HEK293 (cell line): ENCODE results near the gene CDH18.

ENCODE experiments used
- CTCF ChIA-PET: fragments of 350-600 bp; formaldehyde crosslinking; extraction: SDS; loops from one replicate; lab custom pipeline; 2021; ENCODE audit warnings: antibody characterized with exemption; lab: Yijun Ruan, JAX
- POLR2A ChIA-PET: fragments of 300-600 bp; formaldehyde crosslinking; extraction: SDS; loops from one replicate; lab custom pipeline; 2020; ENCODE audit warnings: antibody characterized with exemption, inconsistent platforms; lab: Yijun Ruan, JAX
- H3K27ac ChIP-seq: fragments of 200-500 bp; sonication (Bioruptor generic); 2 replicates; pipeline ENCODE4 v1.5.1; 2014; ENCODE audit warnings: low read depth, low read length, control low read depth, inconsistent platforms; ENCODE audit errors: extremely low read depth
- H3K36me3 ChIP-seq, 2 experiments: fragments of 200-500 bp in 1 of 2; sonication (Bioruptor generic) in 1 of 2; 1 replicate in 1 of 2; 2 replicates in 1 of 2; pipeline ENCODE4 v1.5.1; 2014 to 2017; ENCODE audit warnings: inconsistent platforms in 2 of 2, low read length in 2 of 2; ENCODE audit not compliant: control insufficient read depth in 2 of 2, insufficient read depth in 1 of 2
- H3K4me1 ChIP-seq: fragments of 200-500 bp; sonication (Bioruptor generic); 2 replicates; pipeline ENCODE4 v1.5.1; 2014; ENCODE audit warnings: mild to moderate bottlenecking, low read length, inconsistent platforms; ENCODE audit not compliant: control insufficient read depth, insufficient read depth
- H3K4me3 ChIP-seq: 2 replicates; pipeline ENCODE4 v1.5.1; 2011; ENCODE audit warnings: low read depth, mild to moderate bottlenecking, control low read depth, low read length, moderate library complexity
- H3K9me3 ChIP-seq: fragments of 200-500 bp; sonication (Bioruptor generic); 2 replicates; pipeline ENCODE4 v1.5.1; 2014; ENCODE audit warnings: low read depth, low read length, inconsistent platforms; ENCODE audit not compliant: control insufficient read depth, insufficient read depth
- ATF2 ChIP-seq: fragments of 450-650 bp; formaldehyde crosslinking; IDR thresholded peaks from 2 replicates; pipeline ENCODE4 v1.5.1; 2016; ENCODE audit warnings: missing biosample characterization, missing genetic modification characterization, low read depth
- CTCF ChIP-seq: fragments of 450-650 bp; formaldehyde crosslinking; IDR thresholded peaks from 2 replicates; pipeline ENCODE4 v1.5.1; 2016; ENCODE audit warnings: missing biosample characterization, missing genetic modification characterization
- REST ChIP-seq: fragments of 450-650 bp; formaldehyde crosslinking; IDR thresholded peaks from 2 replicates; pipeline ENCODE4 v1.5.1; 2016; ENCODE audit warnings: missing biosample characterization, missing genetic modification characterization
- YY2 ChIP-seq: fragments of 450-650 bp; formaldehyde crosslinking; IDR thresholded peaks from 2 replicates; pipeline ENCODE4 v1.5.1; 2016; ENCODE audit warnings: missing biosample characterization, missing genetic modification characterization
- ZBTB6 ChIP-seq: fragments of 450-650 bp; formaldehyde crosslinking; IDR thresholded peaks from 2 replicates; pipeline ENCODE4 v1.5.1; 2017; ENCODE audit warnings: missing biosample characterization, missing genetic modification characterization
- ZNF140 ChIP-seq: fragments of 450-650 bp; formaldehyde crosslinking; IDR thresholded peaks from 2 replicates; pipeline ENCODE4 v1.5.1; 2016; ENCODE audit warnings: missing biosample characterization, missing genetic modification characterization
- ZNF398 ChIP-seq: fragments of 450-650 bp; formaldehyde crosslinking; IDR thresholded peaks from 2 replicates; pipeline ENCODE4 v1.5.1; 2017; ENCODE audit warnings: missing biosample characterization, missing genetic modification characterization
- ZNF416 ChIP-seq: fragments of 450-650 bp; formaldehyde crosslinking; IDR thresholded peaks from 2 replicates; pipeline ENCODE4 v1.5.1; 2016; ENCODE audit warnings: missing biosample characterization, missing genetic modification characterization
- ZNF518A ChIP-seq: fragments of 450-650 bp; formaldehyde crosslinking; conservative IDR thresholded peaks from 2 replicates; pipeline ENCODE4 v1.5.1; 2016; ENCODE audit warnings: low read depth, missing biosample characterization, missing genetic modification characterization
- ZNF585B ChIP-seq: fragments of 450-650 bp; formaldehyde crosslinking; IDR thresholded peaks from 2 replicates; pipeline ENCODE4 v1.5.1; 2016; ENCODE audit warnings: missing biosample characterization, missing genetic modification characterization
- ZNF623 ChIP-seq: fragments of 450-650 bp; formaldehyde crosslinking; IDR thresholded peaks from 2 replicates; pipeline ENCODE4 v1.5.1; 2016; ENCODE audit warnings: missing biosample characterization, missing genetic modification characterization
- ZNF660 ChIP-seq: fragments of 450-650 bp; IDR thresholded peaks from 2 replicates; pipeline ENCODE4 v1.5.1; 2018; ENCODE audit warnings: missing biosample characterization, mild to moderate bottlenecking, missing genetic modification characterization
- ZNF670 ChIP-seq: fragments of 450-650 bp; formaldehyde crosslinking; IDR thresholded peaks from 2 replicates; pipeline ENCODE4 v1.5.1; 2016; ENCODE audit warnings: missing biosample characterization, missing genetic modification characterization, low read depth
- ZNF777 ChIP-seq: fragments of 450-650 bp; formaldehyde crosslinking; IDR thresholded peaks from 2 replicates; pipeline ENCODE4 v1.5.1; 2017; ENCODE audit warnings: missing biosample characterization, missing genetic modification characterization, borderline replicate concordance
- ZNF785 ChIP-seq: fragments of 450-650 bp; formaldehyde crosslinking; IDR thresholded peaks from 2 replicates; pipeline ENCODE4 v1.5.1; 2016; ENCODE audit warnings: missing biosample characterization, missing genetic modification characterization
- TF ChIP-seq, protein P1 (sequence below): fragments of 450-650 bp; formaldehyde crosslinking; IDR thresholded peaks from 2 replicates; pipeline ENCODE4 v1.5.1; 2016; ENCODE audit warnings: missing biosample characterization, missing genetic modification characterization
- TF ChIP-seq, protein P2 (sequence below): fragments of 450-650 bp; formaldehyde crosslinking; IDR thresholded peaks from 2 replicates; pipeline ENCODE4 v1.5.1; 2016; ENCODE audit warnings: missing biosample characterization, missing genetic modification characterization

Gene CDH18

GRCh38 chr5:19927170-19927569, 60.8 kb downstream of the CDH18 start:
- Histone ChIP-seq H3K4me3 (no peak overlapping the region), H3K9me3 (no peaks in the 10 kb centered on the region), H3K4me1 (no peaks in the 10 kb centered on the region), H3K36me3 (no peaks in the 10 kb centered on the region), H3K27ac (no peak overlapping the region)
- ChIA-PET POLR2A (no interaction called here), CTCF (no interaction called here)
- no peak for TF ChIP-seq ZNF518A (tag by site-specific recombination)
- TF ChIP-seq, protein P1, sequence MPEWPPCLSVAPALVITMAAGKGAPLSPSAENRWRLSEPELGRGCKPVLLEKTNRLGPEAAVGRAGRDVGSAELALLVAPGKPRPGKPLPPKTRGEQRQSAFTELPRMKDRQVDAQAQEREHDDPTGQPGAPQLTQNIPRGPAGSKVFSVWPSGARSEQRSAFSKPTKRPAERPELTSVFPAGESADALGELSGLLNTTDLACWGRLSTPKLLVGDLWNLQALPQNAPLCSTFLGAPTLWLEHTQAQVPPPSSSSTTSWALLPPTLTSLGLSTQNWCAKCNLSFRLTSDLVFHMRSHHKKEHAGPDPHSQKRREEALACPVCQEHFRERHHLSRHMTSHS (tag by site-specific recombination): no peak
- TF ChIP-seq ZNF140 (tag by site-specific recombination): no peak
- TF ChIP-seq ZNF777 (tag by site-specific recombination): no peak
- no peak for TF ChIP-seq ZNF416 (tag by site-specific recombination)
- TF ChIP-seq ATF2 (tag by site-specific recombination): peak; percentile 51; the same call in 1 of the 2 replicates
- TF ChIP-seq ZBTB6: no peak
- no peak for TF ChIP-seq ZNF585B (tag by site-specific recombination)

- ChIA-PET CTCF (no interaction called here), POLR2A (no interaction called here)
- Histone ChIP-seq H3K9me3 (no peaks in the 10 kb centered on the region), H3K27ac (no peak overlapping the region), H3K4me3 (no peak overlapping the region), H3K4me1 (no peaks in the 10 kb centered on the region), H3K36me3 (no peaks in the 10 kb centered on the region)
- TF ChIP-seq YY2 (no peak), ZNF623 (tag by site-specific recombination) (no peak), ZNF660 (no peak), ZNF398 (tag by site-specific recombination) (no peak), CTCF (tag by site-specific recombination) (no peak), ZNF785 (no peak), ZNF670 (tag by site-specific recombination) (no peak), REST (tag by site-specific recombination) (no peak)
- TF ChIP-seq, protein P2, sequence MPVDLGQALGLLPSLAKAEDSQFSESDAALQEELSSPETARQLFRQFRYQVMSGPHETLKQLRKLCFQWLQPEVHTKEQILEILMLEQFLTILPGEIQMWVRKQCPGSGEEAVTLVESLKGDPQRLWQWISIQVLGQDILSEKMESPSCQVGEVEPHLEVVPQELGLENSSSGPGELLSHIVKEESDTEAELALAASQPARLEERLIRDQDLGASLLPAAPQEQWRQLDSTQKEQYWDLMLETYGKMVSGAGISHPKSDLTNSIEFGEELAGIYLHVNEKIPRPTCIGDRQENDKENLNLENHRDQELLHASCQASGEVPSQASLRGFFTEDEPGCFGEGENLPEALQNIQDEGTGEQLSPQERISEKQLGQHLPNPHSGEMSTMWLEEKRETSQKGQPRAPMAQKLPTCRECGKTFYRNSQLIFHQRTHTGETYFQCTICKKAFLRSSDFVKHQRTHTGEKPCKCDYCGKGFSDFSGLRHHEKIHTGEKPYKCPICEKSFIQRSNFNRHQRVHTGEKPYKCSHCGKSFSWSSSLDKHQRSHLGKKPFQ (tag by site-specific recombination): no peak
Observed at GRCh38 chr5:19923742-19924141, 64.3 kb downstream of the CDH18 start.
